ENCODE results near the gene C5orf63. TPM values are rescaled to one million over a fixed set of nuclear protein-coding genes. Genes with fewer than 3 reads are reported as not detected.

C5orf63 gene
- total and polyA plus RNA-seq, 10 of the 15 experiments (the other 5 are each of a cell fraction or from before 2014, with no cell fraction given): 8.7 to 54.3 (median 11.9) TPM

GRCh38 chr5:127072861-127073846, at the start of gene C5orf63 (continued):
- no peak for TF ChIP-seq CUX1 (IDR thresholded peaks at IDR 0.05; ENCODE audit: insufficient replicate concordance, low read depth, low read length)
- no peak for TF ChIP-seq NFIC (IDR thresholded peaks at IDR 0.05; ENCODE audit: low read depth, low read length)
- no peak for TF ChIP-seq CHD2 (IDR thresholded peaks at IDR 0.05; ENCODE audit: borderline replicate concordance, low read depth, low read length)
- TF ChIP-seq CREB1 (IDR thresholded peaks at IDR 0.05; ENCODE audit: low read depth): no peak; the same call in 1 of the 2 replicates
- no peak for TF ChIP-seq SREBF2 (IDR thresholded peaks at IDR 0.05; ENCODE audit: low read length)
- 0 out of 2 replicates have a peak, but pooled peaks have one; percentile 56 for TF ChIP-seq PML (IDR thresholded peaks at IDR 0.05; ENCODE audit: low read length)
- TF ChIP-seq RELA (IDR thresholded peaks at IDR 0.05; ENCODE audit: borderline replicate concordance, partially characterized antibody): no peak
- no peak for TF ChIP-seq NRF1 (conservative IDR thresholded peaks at IDR 0.05; ENCODE audit: low read depth, low read length)
- no peak for TF ChIP-seq JUNB (IDR thresholded peaks at IDR 0.05)
- TF ChIP-seq CBFB (IDR thresholded peaks at IDR 0.05; ENCODE audit: low read depth): no peak
- TF ChIP-seq POU2F2 (IDR thresholded peaks at IDR 0.05; ENCODE audit: borderline replicate concordance, low read depth, low read length): no peak; the same call in 2 of the 3 replicates
- 0 out of 2 replicates have a peak, but pooled peaks have one; percentile 18 for TF ChIP-seq MTA3 (IDR thresholded peaks at IDR 0.05; ENCODE audit: borderline replicate concordance, low read length)
- TF ChIP-seq E4F1 (IDR thresholded peaks at IDR 0.05; ENCODE audit: borderline replicate concordance, partially characterized antibody): peak; percentile 33
- TF ChIP-seq EED (IDR thresholded peaks at IDR 0.05; ENCODE audit: low read depth): no peak
- 0 out of 2 replicates have a peak, but pooled peaks have one; percentile 15 for TF ChIP-seq ZNF24 (IDR thresholded peaks at IDR 0.05)
- no peak for TF ChIP-seq MEF2A (IDR thresholded peaks at IDR 0.05; ENCODE audit: insufficient read depth, low read depth, low read length)
- no peak for TF ChIP-seq CHD4 (IDR thresholded peaks at IDR 0.05)
- no peak for TF ChIP-seq ZZZ3 (IDR thresholded peaks at IDR 0.05; ENCODE audit: control insufficient read depth, insufficient read length, low read depth)
- TF ChIP-seq BHLHE40 (IDR thresholded peaks at IDR 0.05; ENCODE audit: borderline replicate concordance in 1 of 2, low read depth in 2 of 2, low read length in 1 of 2): peak; percentile 23 to 73; a peak in 2 of 4 replicates
- no peak for TF ChIP-seq RCOR1 (conservative IDR thresholded peaks at IDR 0.05; ENCODE audit: low read depth, low read length)
- peak; percentile 59; the same call in 1 of the 2 replicates for TF ChIP-seq SPI1 (IDR thresholded peaks at IDR 0.05; ENCODE audit: borderline replicate concordance, insufficient read depth, low read depth, low read length)
- no peak for TF ChIP-seq MTA2 (IDR thresholded peaks at IDR 0.05; ENCODE audit: low read depth)
- TF ChIP-seq NR2F1 (conservative IDR thresholded peaks at IDR 0.05): peak; percentile 71

Measured in GM12878 (cell line).